ENCODE results near the gene AP5M1. TPM values are rescaled to one million over a fixed set of nuclear protein-coding genes. Genes with fewer than 3 reads are reported as not detected.
"Not testable (repeated sequence)": the region's sequence is repeated elsewhere in the genome, so short reads cannot be mapped to it uniquely, and the experiment has no call there.

The AP5M1 gene
- total RNA-seq (30.9 TPM), polyA plus RNA-seq (16.7 TPM)

- Histone ChIP-seq H3K36me3 (ENCODE audit: insufficient read depth) (no peaks in the 10 kb centered on the region), H3K4me3 (ENCODE audit: low read depth, low read length) (peak within 1 kb of the TSS; percentile 90), H3K27ac (ENCODE audit: low read depth) (peak within 1 kb of the TSS; percentile 96), H3K4me1 (ENCODE audit: insufficient read depth) (no peaks in the 10 kb centered on the region)
- peak; percentile 90 for DNase-seq (ENCODE audit: extremely low spot score)
- WGBS = under 1% methylated on average over 76 of the region's 76 CpGs
Observed at GRCh38 chr14:57268161-57269069, at the start of gene AP5M1, which contains the start of gene EXOC5. TSS of gene AP5M1 (plus strand) at chr14:57268971. CDS start at chr14:57269315, 344 bp downstream. TSS of gene EXOC5 (minus strand) at chr14:57268905. CDS start at chr14:57268648, 257 bp downstream.

GRCh38 chr14:57221931-57222330 is 46.8 kb upstream of the AP5M1 start:
- WGBS = 96% methylated on average over 3 of the region's 3 CpGs
- H3K4me1 ChIP-seq (ENCODE audit: insufficient read depth) = no peaks in the 10 kb centered on the region
- no peak overlapping the region for H3K27ac ChIP-seq (ENCODE audit: low read depth)
- H3K4me3 ChIP-seq (ENCODE audit: low read depth, low read length) = no peak overlapping the region
- DNase-seq (ENCODE audit: extremely low spot score) = no peak
- peaks cover 3% of the 10 kb centered on the region for H3K36me3 ChIP-seq (ENCODE audit: insufficient read depth)

GRCh38 chr14:57227083-57227482 is 41.7 kb upstream of the AP5M1 start:
- Histone ChIP-seq H3K4me1 (ENCODE audit: insufficient read depth) (no peaks in the 10 kb centered on the region), H3K36me3 (ENCODE audit: insufficient read depth) (no peaks in the 10 kb centered on the region), H3K4me3 (ENCODE audit: low read depth, low read length) (no peak overlapping the region), H3K27ac (ENCODE audit: low read depth) (no peak overlapping the region)
- WGBS = 92% methylated on average over 2 of the region's 2 CpGs
- DNase-seq (ENCODE audit: extremely low spot score) = no peak

GRCh38 chr14:57228320-57228719 is 40.5 kb upstream of the AP5M1 start:
- H3K27ac ChIP-seq (ENCODE audit: low read depth); DNase-seq (ENCODE audit: extremely low spot score); H3K4me1 ChIP-seq (ENCODE audit: insufficient read depth); H3K4me3 ChIP-seq (ENCODE audit: low read depth, low read length); H3K36me3 ChIP-seq (ENCODE audit: insufficient read depth): not testable (repeated sequence)
- 96% methylated on average over 2 of the region's 2 CpGs for WGBS

- Histone ChIP-seq H3K4me1 (ENCODE audit: insufficient read depth) (no peaks in the 10 kb centered on the region), H3K36me3 (ENCODE audit: insufficient read depth) (peaks cover 2% of the 10 kb centered on the region), H3K27ac (ENCODE audit: low read depth) (no peak overlapping the region), H3K4me3 (ENCODE audit: low read depth, low read length) (no peak overlapping the region)
- WGBS = 99% methylated on average over 1 of the region's 1 CpG
- no peak for DNase-seq (ENCODE audit: extremely low spot score)
Observed at GRCh38 chr14:57232006-57232405, 36.8 kb upstream of the AP5M1 start.

GRCh38 chr14:57240115-57240514 is 28.7 kb upstream of the AP5M1 start:
- not testable (repeated sequence) for H3K36me3 ChIP-seq (ENCODE audit: insufficient read depth); DNase-seq (ENCODE audit: extremely low spot score); H3K4me1 ChIP-seq (ENCODE audit: insufficient read depth); H3K27ac ChIP-seq (ENCODE audit: low read depth); H3K4me3 ChIP-seq (ENCODE audit: low read depth, low read length)
- WGBS = 96% methylated on average over 7 of the region's 7 CpGs

- Histone ChIP-seq H3K27ac (ENCODE audit: low read depth) (no peak overlapping the region), H3K4me3 (ENCODE audit: low read depth, low read length) (no peak overlapping the region), H3K4me1 (ENCODE audit: insufficient read depth) (no peaks in the 10 kb centered on the region), H3K36me3 (ENCODE audit: insufficient read depth) (peaks cover 3% of the 10 kb centered on the region)
- no peak for DNase-seq (ENCODE audit: extremely low spot score)
Observed at GRCh38 chr14:57243320-57243719, 25.5 kb upstream of the AP5M1 start.

GRCh38 chr14:57244106-57244505 is 24.7 kb upstream of the AP5M1 start:
- no peak for DNase-seq (ENCODE audit: extremely low spot score)
- WGBS = 44% methylated on average over 2 of the region's 2 CpGs
- H3K27ac ChIP-seq (ENCODE audit: low read depth) = no peak overlapping the region
- H3K4me1 ChIP-seq (ENCODE audit: insufficient read depth) = no peaks in the 10 kb centered on the region
- H3K4me3 ChIP-seq (ENCODE audit: low read depth, low read length) = no peak overlapping the region
- peaks cover 3% of the 10 kb centered on the region for H3K36me3 ChIP-seq (ENCODE audit: insufficient read depth)

GRCh38 chr14:57245941-57246340 is 22.8 kb upstream of the AP5M1 start:
- Histone ChIP-seq H3K4me1 (ENCODE audit: insufficient read depth) (no peaks in the 10 kb centered on the region), H3K27ac (ENCODE audit: low read depth) (no peak overlapping the region), H3K36me3 (ENCODE audit: insufficient read depth) (peaks cover 3% of the 10 kb centered on the region), H3K4me3 (ENCODE audit: low read depth, low read length) (no peak overlapping the region)
- WGBS = 96% methylated on average over 2 of the region's 2 CpGs
- DNase-seq (ENCODE audit: extremely low spot score) = no peak

GRCh38 chr14:57246933-57247657 is 21.7 kb upstream of the AP5M1 start:
- Histone ChIP-seq H3K27ac (ENCODE audit: low read depth) (no peak overlapping the region), H3K4me1 (ENCODE audit: insufficient read depth) (no peaks in the 10 kb centered on the region), H3K36me3 (ENCODE audit: insufficient read depth) (peaks cover 3% of the 10 kb centered on the region), H3K4me3 (ENCODE audit: low read depth, low read length) (no peak overlapping the region)
- 64% methylated on average over 2 of the region's 2 CpGs for WGBS
- DNase-seq (ENCODE audit: extremely low spot score) = no peak

GRCh38 chr14:57254884-57255283 is 13.9 kb upstream of the AP5M1 start:
- Histone ChIP-seq H3K4me1 (ENCODE audit: insufficient read depth) (no peaks in the 10 kb centered on the region), H3K36me3 (ENCODE audit: insufficient read depth) (no peaks in the 10 kb centered on the region), H3K27ac (ENCODE audit: low read depth) (no peak overlapping the region), H3K4me3 (ENCODE audit: low read depth, low read length) (no peak overlapping the region)
- no peak for DNase-seq (ENCODE audit: extremely low spot score)

- not testable (repeated sequence) for H3K4me3 ChIP-seq (ENCODE audit: low read depth, low read length); DNase-seq (ENCODE audit: extremely low spot score); H3K27ac ChIP-seq (ENCODE audit: low read depth); H3K36me3 ChIP-seq (ENCODE audit: insufficient read depth); H3K4me1 ChIP-seq (ENCODE audit: insufficient read depth)
- 86% methylated on average over 2 of the region's 2 CpGs for WGBS
Observed at GRCh38 chr14:57258221-57258620, 10.6 kb upstream of the AP5M1 start.

- no peaks in the 10 kb centered on the region for H3K36me3 ChIP-seq (ENCODE audit: insufficient read depth)
- H3K27ac ChIP-seq (ENCODE audit: low read depth) = no peak overlapping the region
- no peak for DNase-seq (ENCODE audit: extremely low spot score)
- H3K4me3 ChIP-seq (ENCODE audit: low read depth, low read length) = no peak overlapping the region
- H3K4me1 ChIP-seq (ENCODE audit: insufficient read depth) = no peaks in the 10 kb centered on the region
- 89% methylated on average over 1 of the region's 1 CpG for WGBS
Observed at GRCh38 chr14:57259672-57260071, 9.1 kb upstream of the AP5M1 start.

GRCh38 chr14:57261604-57262003 is 7.2 kb upstream of the AP5M1 start:
- DNase-seq (ENCODE audit: extremely low spot score) = no peak
- H3K4me1 ChIP-seq (ENCODE audit: insufficient read depth) = no peaks in the 10 kb centered on the region
- no peak overlapping the region for H3K27ac ChIP-seq (ENCODE audit: low read depth)
- H3K36me3 ChIP-seq (ENCODE audit: insufficient read depth) = no peaks in the 10 kb centered on the region
- H3K4me3 ChIP-seq (ENCODE audit: low read depth, low read length) = no peak overlapping the region
